K562 (cell line): Measurements from ENCODE around the gene TUBG2. TPM values are rescaled to one million over a fixed set of nuclear protein-coding genes. Genes with fewer than 3 reads are reported as not detected.

Experiments used
- AFF1 ChIP-seq, 2 experiments: fragments of 450-650 bp; IDR thresholded peaks; 2 replicates each; pipeline ENCODE4 v1.6.1; 2018; ENCODE audit warnings: mild to moderate bottlenecking in 2 of 2, low read depth in 1 of 2; ENCODE audit not compliant: partially characterized antibody in 2 of 2
- BCOR ChIP-seq: fragments of 450-650 bp; IDR thresholded peaks from 2 replicates; pipeline ENCODE4 v1.6.1; 2016
- ELF1 ChIP-seq: fragments of 200-800 bp; sonication (Bioruptor generic); IDR thresholded peaks from 2 replicates; pipeline ENCODE4 v1.6.1; 2016; ENCODE audit warnings: missing genetic modification characterization, missing compliant biosample characterization
- ETS1 ChIP-seq: conservative IDR thresholded peaks from 2 replicates; pipeline ENCODE4 v1.6.1; 2011; ENCODE audit warnings: low read depth, mild to moderate bottlenecking, low read length; ENCODE audit not compliant: control insufficient read depth
- FIP1L1 ChIP-seq: fragments of 200-400 bp; formaldehyde crosslinking; IDR thresholded peaks from 2 replicates; pipeline ENCODE4 v1.6.1; 2018; ENCODE audit warnings: mild to moderate bottlenecking, low read depth, low read length; ENCODE audit not compliant: poor library complexity, severe bottlenecking
- GATAD2A ChIP-seq: fragments of 450-650 bp; IDR thresholded peaks from 2 replicates; pipeline ENCODE4 v1.6.1; 2017
- HNRNPK ChIP-seq: fragments of 200-400 bp; formaldehyde crosslinking; IDR thresholded peaks from one replicate; pipeline ENCODE4 v1.6.1; 2018; ENCODE audit warnings: mild to moderate bottlenecking, low read depth, low read length; ENCODE audit not compliant: poor library complexity, severe bottlenecking
- NCOA6 ChIP-seq: fragments of 450-650 bp; IDR thresholded peaks from 2 replicates; pipeline ENCODE4 v1.6.1; 2017; ENCODE audit warnings: mild to moderate bottlenecking
- RAD21 ChIP-seq, 2 experiments: fragments of 250-450 bp in 1 of 2; fragments of 450-650 bp in 1 of 2; sonication (Bioruptor Pico) in 1 of 2; formaldehyde crosslinking in 1 of 2; IDR thresholded peaks in 1 of 2; conservative IDR thresholded peaks in 1 of 2; 2 replicates each; pipeline versions ENCODE4 v1.4.0 to v1.8.0; 2020 to 2022; ENCODE audit warnings: mild to moderate bottlenecking in 2 of 2, moderate library complexity in 1 of 2
- RBM34 ChIP-seq: fragments of 200-400 bp; formaldehyde crosslinking; IDR thresholded peaks from 2 replicates; pipeline ENCODE4 v1.6.1; 2018; ENCODE audit warnings: low read length, borderline replicate concordance; ENCODE audit not compliant: insufficient read depth
- RNF219 ChIP-seq: fragments of 250-450 bp; sonication (Bioruptor Pico); IDR thresholded peaks from 2 replicates; pipeline ENCODE4 v1.5.0; 2022; ENCODE audit warnings: mild to moderate bottlenecking
- ZFPM2 ChIP-seq: fragments of 250-450 bp; sonication (Bioruptor Pico); IDR thresholded peaks from 2 replicates; pipeline ENCODE4 v1.5.1; 2022; ENCODE audit warnings: mild to moderate bottlenecking
- polyA plus RNA-seq, 8 experiments: library from polyadenylated mRNA; depleted of rRNA in 4 of 8; stranded (reverse) in 5 of 8; unstranded in 3 of 8; fragments of >200 nt; fragmentation: Nextera tagmentation in 2 of 8; fragmentation: Illumina TruSeq in 1 of 8; extraction: Ambion mirVana in 2 of 8; extraction: Trizol in 1 of 8; gene quantifications; 2 replicates each; pipeline versions ENCODE4 v1.2.1 to v1.2.3, GENCODE V29; 2011 to 2014; ENCODE audit warnings: inconsistent platforms in 1 of 8, missing spikeins in 1 of 8
- total RNA-seq, 7 experiments: library from RNA; depleted of rRNA in 6 of 7; stranded (reverse); fragments of >200 nt in 6 of 7; fragmentation: Illumina TruSeq in 2 of 7; extraction: Trizol in 2 of 7; gene quantifications; 2 replicates each; pipeline versions ENCODE4 v1.2.1 to v1.2.3, GENCODE V29; 2011 to 2021; ENCODE audit warnings: low replicate concordance in 1 of 7
- TF ChIP-seq, protein P1 (sequence below): fragments of 250-450 bp; sonication (Bioruptor Pico); IDR thresholded peaks from 2 replicates; pipeline ENCODE4 v1.8.0; 2022; ENCODE audit warnings: moderate library complexity, mild to moderate bottlenecking, inconsistent platforms
- TF ChIP-seq, protein P2 (sequence below): IDR thresholded peaks from 2 replicates; pipeline ENCODE4 v1.6.1; 2011; ENCODE audit warnings: borderline replicate concordance, low read depth, mild to moderate bottlenecking, moderate library complexity, low read length; ENCODE audit not compliant: insufficient read depth, poor library complexity, severe bottlenecking

Gene TUBG2
- total and polyA plus RNA-seq, 9 of the 15 experiments (the other 6 are each of a cell fraction or from before 2014, with no cell fraction given) = 0.09 to 0.80 (median 0.24) TPM; not detected in 2

DNA sequence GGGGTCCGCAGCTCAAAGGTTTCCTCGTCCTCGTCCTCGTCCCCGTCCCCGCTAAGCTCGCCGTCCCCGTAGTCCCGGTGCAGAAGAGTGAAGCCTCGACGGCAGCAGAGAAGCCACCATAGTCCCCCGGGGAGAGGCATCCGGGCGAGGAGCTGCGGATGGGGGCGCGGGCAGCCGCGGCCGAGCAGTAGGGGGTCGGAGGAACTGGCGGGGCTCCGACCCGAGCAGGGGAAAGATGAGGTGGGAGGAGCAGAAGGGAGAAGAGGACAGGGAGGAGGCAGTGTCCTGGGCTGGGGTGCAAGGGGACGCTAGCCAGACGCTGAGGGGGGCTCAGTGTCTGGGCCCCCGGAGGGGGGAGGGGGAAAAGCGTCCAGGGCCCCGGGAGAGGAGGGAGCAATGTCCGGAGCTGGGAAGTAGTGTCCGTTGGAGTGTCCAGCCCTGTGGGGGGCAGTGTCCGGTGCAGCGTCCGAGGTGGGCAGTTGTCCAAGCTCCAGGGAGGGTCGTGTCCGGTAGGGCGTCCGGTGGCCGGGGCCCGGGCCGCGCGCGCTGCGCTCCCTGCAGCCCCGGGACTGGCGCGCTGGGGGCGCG lies 17.4 kb downstream of the TUBG2 start, which contains the start of gene PLEKHH3 (continued):
- TF ChIP-seq RBM34 = no peak
- TF ChIP-seq, protein P1, sequence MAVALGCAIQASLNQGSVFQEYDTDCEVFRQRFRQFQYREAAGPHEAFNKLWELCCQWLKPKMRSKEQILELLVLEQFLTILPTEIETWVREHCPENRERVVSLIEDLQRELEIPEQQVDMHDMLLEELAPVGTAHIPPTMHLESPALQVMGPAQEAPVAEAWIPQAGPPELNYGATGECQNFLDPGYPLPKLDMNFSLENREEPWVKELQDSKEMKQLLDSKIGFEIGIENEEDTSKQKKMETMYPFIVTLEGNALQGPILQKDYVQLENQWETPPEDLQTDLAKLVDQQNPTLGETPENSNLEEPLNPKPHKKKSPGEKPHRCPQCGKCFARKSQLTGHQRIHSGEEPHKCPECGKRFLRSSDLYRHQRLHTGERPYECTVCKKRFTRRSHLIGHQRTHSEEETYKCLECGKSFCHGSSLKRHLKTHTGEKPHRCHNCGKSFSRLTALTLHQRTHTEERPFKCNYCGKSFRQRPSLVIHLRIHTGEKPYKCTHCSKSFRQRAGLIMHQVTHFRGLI (CRISPR knock-in tag) = no peak
- peak; percentile 91 for TF ChIP-seq GATAD2A
- peak; percentile 53; the same call in 1 of the 2 replicates for TF ChIP-seq ETS1
- TF ChIP-seq RNF219 (CRISPR knock-in tag) = no peak
- no peak for TF ChIP-seq ELF1 (tag)
- TF ChIP-seq ZFPM2 = no peak
- TF ChIP-seq, protein P2, sequence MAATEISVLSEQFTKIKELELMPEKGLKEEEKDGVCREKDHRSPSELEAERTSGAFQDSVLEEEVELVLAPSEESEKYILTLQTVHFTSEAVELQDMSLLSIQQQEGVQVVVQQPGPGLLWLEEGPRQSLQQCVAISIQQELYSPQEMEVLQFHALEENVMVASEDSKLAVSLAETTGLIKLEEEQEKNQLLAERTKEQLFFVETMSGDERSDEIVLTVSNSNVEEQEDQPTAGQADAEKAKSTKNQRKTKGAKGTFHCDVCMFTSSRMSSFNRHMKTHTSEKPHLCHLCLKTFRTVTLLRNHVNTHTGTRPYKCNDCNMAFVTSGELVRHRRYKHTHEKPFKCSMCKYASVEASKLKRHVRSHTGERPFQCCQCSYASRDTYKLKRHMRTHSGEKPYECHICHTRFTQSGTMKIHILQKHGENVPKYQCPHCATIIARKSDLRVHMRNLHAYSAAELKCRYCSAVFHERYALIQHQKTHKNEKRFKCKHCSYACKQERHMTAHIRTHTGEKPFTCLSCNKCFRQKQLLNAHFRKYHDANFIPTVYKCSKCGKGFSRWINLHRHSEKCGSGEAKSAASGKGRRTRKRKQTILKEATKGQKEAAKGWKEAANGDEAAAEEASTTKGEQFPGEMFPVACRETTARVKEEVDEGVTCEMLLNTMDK = peak; percentile 73
- peak; percentile 56 for TF ChIP-seq BCOR
- no peak for TF ChIP-seq AFF1 (IDR thresholded peaks at IDR 0.05; ENCODE audit: low read depth in 1 of 2, partially characterized antibody in 2 of 2)
- TF ChIP-seq RAD21 (CRISPR knock-in tag; conservative IDR thresholded peaks at IDR 0.05 in 1 of 2, IDR thresholded peaks at IDR 0.05 in 1 of 2) = 0 out of 4 replicates have a peak, but pooled peaks of 1 of the 2 experiments have one; percentile 8
- TF ChIP-seq FIP1L1 = peak; percentile 62
- 0 out of 2 replicates have a peak, but pooled peaks have one; percentile 38 for TF ChIP-seq NCOA6
- no peak for TF ChIP-seq HNRNPK
